Breast epithelium (tissue), 3 donors: ENCODE data around the gene TNFSF8.

Source experiments
- CTCF ChIP-seq, 3 donors: fragments of 450-650 bp; IDR thresholded peaks; one replicate each; pipeline ENCODE4 v1.5.1; 2016 to 2017; ENCODE audit warnings: antibody characterized with exemption in 3 of 3, mild to moderate bottlenecking in 3 of 3, moderate library complexity in 3 of 3
- POLR2A ChIP-seq: fragments of 450-650 bp; IDR thresholded peaks from one replicate; pipeline ENCODE4 v1.6.1; 2016; ENCODE audit warnings: antibody characterized with exemption, mild to moderate bottlenecking, moderate library complexity

DNA sequence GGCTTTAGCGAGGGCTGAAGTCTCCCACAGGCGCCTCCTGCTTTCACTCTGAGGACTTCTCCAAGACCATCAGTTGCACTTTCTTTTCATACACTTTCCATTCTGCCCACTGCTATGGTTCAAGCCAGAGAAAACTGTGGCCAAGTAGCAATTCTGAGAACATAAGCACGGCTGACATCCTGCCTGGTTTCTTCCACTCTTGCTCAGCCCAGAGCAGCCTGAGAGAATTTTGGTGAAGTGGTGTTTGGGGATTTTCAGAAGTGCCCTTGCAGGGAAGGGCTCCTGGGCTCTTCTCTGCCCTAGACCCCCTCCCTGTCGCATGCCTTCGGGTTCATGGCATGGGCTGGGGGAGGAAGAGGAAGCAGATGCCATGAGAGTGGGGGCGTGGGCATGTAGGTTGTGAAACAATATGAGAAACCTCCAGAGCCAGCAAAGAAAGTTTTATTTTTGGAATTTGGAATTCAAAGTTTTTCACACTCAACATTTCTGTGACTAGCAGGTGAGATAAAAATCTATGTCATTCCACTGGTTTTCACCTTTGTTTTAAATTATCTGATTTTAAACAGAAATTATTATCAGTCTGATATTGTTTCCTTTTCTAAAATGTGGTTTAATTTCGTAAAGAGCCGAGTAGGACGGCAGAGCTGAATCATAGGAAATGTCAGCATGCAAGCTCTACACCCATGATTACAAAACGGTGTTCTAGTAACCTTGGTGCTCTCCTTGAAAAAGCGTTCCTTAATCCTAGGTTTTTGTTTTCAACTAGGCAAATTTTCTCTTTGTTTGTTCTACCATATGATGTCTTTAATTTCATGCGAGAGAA, 27.8 kb upstream of the TNFSF8 start:
- TF ChIP-seq CTCF (IDR thresholded peaks at IDR 0.05) (no peak), POLR2A (no peak)
